HL-60 (cell line): Measurements from ENCODE around the gene ZDHHC7.

Source experiments
- CTCF ChIP-seq: IDR thresholded peaks from one replicate; pipeline ENCODE4 v1.5.1; 2011; ENCODE audit warnings: low read length, control low read depth, inconsistent platforms; ENCODE audit not compliant: insufficient read depth
- POLR2AphosphoS5 ChIP-seq: IDR thresholded peaks from 2 replicates; pipeline ENCODE4 v1.6.1; 2012; ENCODE audit warnings: low read depth

DNA sequence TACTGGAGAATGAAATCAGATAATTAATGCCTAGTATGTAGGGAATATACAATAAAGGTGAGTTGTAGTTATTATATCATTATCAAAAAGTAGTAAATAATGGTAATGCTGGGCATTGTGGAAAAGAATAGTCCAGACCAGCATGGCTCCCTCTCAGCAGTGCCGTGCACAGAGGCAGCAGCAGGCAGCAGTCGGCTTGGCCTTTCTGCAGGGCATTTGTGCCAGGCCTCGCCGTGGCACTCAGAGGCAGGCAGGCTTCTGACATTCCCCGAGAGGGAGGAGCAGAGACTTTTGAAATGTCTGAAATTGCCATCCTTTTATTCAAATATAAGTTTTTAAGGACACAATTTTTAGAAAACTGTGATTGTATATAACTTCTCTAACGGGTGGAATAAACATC lies 31.3 kb upstream of the ZDHHC7 start:
- no peak for TF ChIP-seq CTCF
- no peak for TF ChIP-seq POLR2AphosphoS5
